NB4 (cell line): ENCODE measurements around the gene DTWD1.
"Not testable (repeated sequence)": the region's sequence is repeated elsewhere in the genome, so short reads cannot be mapped to it uniquely, and the experiment has no call there.

Source experiments
- CTCF ChIP-seq: IDR thresholded peaks from one replicate; pipeline ENCODE4 v1.5.1; 2012; ENCODE audit warnings: low read depth, low read length
- MAX ChIP-seq: IDR thresholded peaks from 2 replicates; pipeline ENCODE4 v1.6.1; 2011; ENCODE audit warnings: low read depth, low read length
- MYC ChIP-seq: IDR thresholded peaks from 2 replicates; pipeline ENCODE4 v1.6.1; 2011; ENCODE audit warnings: low read depth, low read length
- POLR2A ChIP-seq: IDR thresholded peaks from 2 replicates; pipeline ENCODE4 v1.6.1; 2011; ENCODE audit warnings: mild to moderate bottlenecking; ENCODE audit not compliant: insufficient read length; ENCODE audit errors: extremely low read depth

- not testable (repeated sequence) for TF ChIP-seq POLR2A, MAX, CTCF, MYC
These were observed 8.6 kb upstream of the DTWD1 start for GRCh38 chr15:49612240-49612639.
